WTC11 (cell line): Measurements from ENCODE around the gene ROR2.

Experiments
- ARID4B ChIP-seq: sonication (generic); formaldehyde crosslinking; IDR thresholded peaks from 2 replicates; pipeline ENCODE4 v1.8.0; 2023; ENCODE audit warnings: missing genetic modification reagents, mild to moderate bottlenecking, borderline replicate concordance
- ATF2 ChIP-seq: sonication (generic); formaldehyde crosslinking; IDR thresholded peaks from 2 replicates; pipeline ENCODE4 v1.8.1; 2022; ENCODE audit warnings: low read depth, missing genetic modification reagents, borderline replicate concordance
- CBFB ChIP-seq: sonication (generic); formaldehyde crosslinking; IDR thresholded peaks from 2 replicates; pipeline ENCODE4 v1.8.1; 2022; ENCODE audit warnings: mild to moderate bottlenecking, low read depth, missing genetic modification reagents
- CDX4 ChIP-seq: fragments of 250-450 bp; sonication (Bioruptor Pico); IDR thresholded peaks from 2 replicates; pipeline ENCODE4 v1.9.0; 2021; ENCODE audit warnings: moderate library complexity, mild to moderate bottlenecking, inconsistent platforms, borderline replicate concordance
- CTCF ChIP-seq: fragments of 200-600 bp; IDR thresholded peaks from 2 replicates; pipeline ENCODE4 v1.8.0; 2022; ENCODE audit warnings: antibody characterized with exemption
- FOXJ3 ChIP-seq: sonication (generic); formaldehyde crosslinking; IDR thresholded peaks from 2 replicates; pipeline ENCODE4 v1.9.0; 2021; ENCODE audit warnings: missing genetic modification reagents, mild to moderate bottlenecking, borderline replicate concordance
- MAX ChIP-seq: sonication (generic); formaldehyde crosslinking; IDR thresholded peaks from 2 replicates; pipeline ENCODE4 v1.8.0; 2022; ENCODE audit warnings: mild to moderate bottlenecking, missing genetic modification reagents
- NR1H2 ChIP-seq: sonication (generic); formaldehyde crosslinking; IDR thresholded peaks from 2 replicates; pipeline ENCODE4 v1.9.0; 2021; ENCODE audit warnings: mild to moderate bottlenecking, moderate library complexity, missing genetic modification reagents
- SP1 ChIP-seq: sonication (generic); formaldehyde crosslinking; conservative IDR thresholded peaks from 2 replicates; pipeline ENCODE4 v1.8.1; 2022; ENCODE audit warnings: missing genetic modification reagents
- TEAD1 ChIP-seq: sonication (generic); formaldehyde crosslinking; IDR thresholded peaks from 2 replicates; pipeline ENCODE4 v1.8.0; 2022; ENCODE audit warnings: mild to moderate bottlenecking, missing genetic modification reagents
- TP53 ChIP-seq: sonication (generic); formaldehyde crosslinking; IDR thresholded peaks from 2 replicates; pipeline ENCODE4 v1.8.1; 2023; ENCODE audit warnings: mild to moderate bottlenecking, missing genetic modification reagents
- USF2 ChIP-seq: sonication (generic); formaldehyde crosslinking; IDR thresholded peaks from 2 replicates; pipeline ENCODE4 v1.8.1; 2023; ENCODE audit warnings: mild to moderate bottlenecking, missing genetic modification reagents, moderate library complexity
- ZNF416 ChIP-seq: fragments of 250-450 bp; sonication (Bioruptor Pico); IDR thresholded peaks from 2 replicates; pipeline ENCODE4 v1.9.0; 2021; ENCODE audit warnings: mild to moderate bottlenecking, inconsistent platforms
- ZNF425 ChIP-seq: fragments of 250-450 bp; sonication (Bioruptor Pico); conservative IDR thresholded peaks from 2 replicates; pipeline ENCODE4 v1.9.0; 2021; ENCODE audit warnings: mild to moderate bottlenecking

- no peak for TF ChIP-seq TEAD1 (CRISPR knock-in tag)
- no peak for TF ChIP-seq CTCF
- no peak for TF ChIP-seq USF2 (CRISPR knock-in tag)
- TF ChIP-seq ARID4B (CRISPR knock-in tag): no peak
- no peak for TF ChIP-seq CBFB (CRISPR knock-in tag)
- no peak for TF ChIP-seq SP1 (CRISPR knock-in tag)
- no peak for TF ChIP-seq CDX4
- TF ChIP-seq ZNF416 (CRISPR knock-in tag): no peak
- TF ChIP-seq ATF2: no peak
- no peak for TF ChIP-seq MAX (CRISPR knock-in tag)
- TF ChIP-seq ZNF425 (CRISPR knock-in tag): no peak
- no peak for TF ChIP-seq FOXJ3 (CRISPR knock-in tag)
- TF ChIP-seq TP53 (CRISPR knock-in tag): no peak
- TF ChIP-seq NR1H2 (CRISPR knock-in tag): no peak
Measured at GRCh38 chr9:91848146-91848545, 101.9 kb downstream of the ROR2 start.
